Calu3 (cell line): ENCODE results near the gene NMBR. TPM values are rescaled to one million over a fixed set of nuclear protein-coding genes. Genes with fewer than 3 reads are reported as not detected.
A peak's percentile ranks its signal among the peaks of the same experiment; 100 is the strongest.

Source experiments
- BruUV-seq: library from RNA; stranded (reverse); fragments of 400-500 nt; replicated peaks from 2 replicates; lab custom pipeline; 2021; lab: Mats Ljungman, UMichigan
- CTCF ChIA-PET: fragments of 300-600 bp; sonication (Branson Sonifier 250); formaldehyde crosslinking; loops from one replicate; lab custom pipeline; 2022; ENCODE audit warnings: antibody characterized with exemption; lab: Charles Lee
- DNase-seq: peaks from one replicate; pipeline ENCODE4 v3.0.0; 2022
- H3K27ac Mint-ChIP-seq: one replicate; pipeline ENCODE4 v1.8.0; 2022; ENCODE audit warnings: mixed read lengths; ENCODE audit not compliant: unreplicated experiment
- H3K27me3 Mint-ChIP-seq: one replicate; pipeline ENCODE4 v1.8.0; 2022; ENCODE audit warnings: mixed read lengths; ENCODE audit not compliant: unreplicated experiment
- H3K36me3 Mint-ChIP-seq: one replicate; pipeline ENCODE4 v1.8.0; 2022; ENCODE audit warnings: mild to moderate bottlenecking, moderate library complexity, mixed read lengths; ENCODE audit not compliant: insufficient read depth, unreplicated experiment
- H3K4me1 Mint-ChIP-seq: one replicate; pipeline ENCODE4 v1.8.0; 2022; ENCODE audit warnings: mild to moderate bottlenecking, low read depth, mixed read lengths; ENCODE audit not compliant: unreplicated experiment
- H3K4me3 Mint-ChIP-seq: one replicate; pipeline ENCODE4 v1.8.0; 2022; ENCODE audit warnings: mild to moderate bottlenecking, low read depth, moderate library complexity, mixed read lengths; ENCODE audit not compliant: unreplicated experiment
- H3K9me3 Mint-ChIP-seq: one replicate; pipeline ENCODE4 v1.8.0; 2022; ENCODE audit warnings: low read depth, mixed read lengths; ENCODE audit not compliant: unreplicated experiment
- CTCF ChIP-seq: fragments of 200-600 bp; IDR thresholded peaks from one replicate; pipeline ENCODE4 v1.8.0; 2022; ENCODE audit warnings: antibody characterized with exemption; ENCODE audit not compliant: unreplicated experiment
- intact Hi-C: fragments of 100-400 bp; cut with micrococcal nuclease; formaldehyde crosslinking; loops from one replicate; pipeline ENCODE4 v1.10.0; 2022; ENCODE audit not compliant: unreplicated experiment
- total RNA-seq: library from RNA; stranded (reverse); gene quantifications from 2 replicates; pipeline ENCODE4 v1.2.3, GENCODE V29; 2022

The NMBR gene
- total RNA-seq, 1 experiment from 2014 or later = not detected

GRCh38 chr6:142155895-142156757 lies 9.2 kb upstream of the NMBR start:
- H3K27me3 Mint-ChIP-seq = no peaks in the 10 kb centered on the region
- CTCF ChIA-PET = interaction anchor here (1.1 to 1.4 kb wide), 3 partner anchors 60 to 318 kb away, joined by 3 to 4 read pairs (median 4); no protein-coding TSS in a partner anchor
- peak overlapping the region; percentile 24 for H3K4me3 Mint-ChIP-seq
- intact Hi-C loops = loop anchor here (2.0 to 5.0 kb wide), 2 partner anchors 41 to 233 kb away; no protein-coding TSS in a partner anchor
- no TSS peak for BruUV-seq
- DNase-seq = no peak
- no peak for TF ChIP-seq CTCF
- no peak overlapping the region for H3K27ac Mint-ChIP-seq
- no peaks in the 10 kb centered on the region for H3K36me3 Mint-ChIP-seq
- H3K9me3 Mint-ChIP-seq = no peaks in the 10 kb centered on the region
- peaks cover 9% of the 10 kb centered on the region for H3K4me1 Mint-ChIP-seq

GRCh38 chr6:142155091-142155490 lies 8.2 kb upstream of the NMBR start:
- no peak for DNase-seq
- Mint-ChIP-seq H3K4me1 (peaks cover 9% of the 10 kb centered on the region), H3K9me3 (no peaks in the 10 kb centered on the region), H3K27ac (no peak overlapping the region), H3K4me3 (no peak overlapping the region), H3K27me3 (no peaks in the 10 kb centered on the region), H3K36me3 (no peaks in the 10 kb centered on the region)
- intact Hi-C loops = loop anchor here (5.0 kb wide), 1 partner anchor 42 kb away; no protein-coding TSS in a partner anchor
- CTCF ChIA-PET = interaction anchor here (0.9 kb wide), 1 partner anchor 33 kb away, joined by 6 read pairs; no protein-coding TSS in a partner anchor
- TF ChIP-seq CTCF = no peak
- BruUV-seq = no TSS peak

- CTCF ChIA-PET = no interaction called here
- Mint-ChIP-seq H3K4me3 (no peak overlapping the region), H3K4me1 (peaks cover 9% of the 10 kb centered on the region), H3K27me3 (no peaks in the 10 kb centered on the region), H3K27ac (no peak overlapping the region), H3K9me3 (no peaks in the 10 kb centered on the region), H3K36me3 (no peaks in the 10 kb centered on the region)
- no peak for DNase-seq
- intact Hi-C loops = no loop called here
- no peak for TF ChIP-seq CTCF
- no TSS peak for BruUV-seq
These were observed 7.4 kb upstream of the NMBR start for GRCh38 chr6:142154336-142154735.

- DNase-seq = no peak
- BruUV-seq = no TSS peak
- Mint-ChIP-seq H3K4me3 (no peak overlapping the region), H3K27ac (no peak overlapping the region), H3K9me3 (no peaks in the 10 kb centered on the region), H3K4me1 (peaks cover 17% of the 10 kb centered on the region), H3K36me3 (no peaks in the 10 kb centered on the region), H3K27me3 (no peaks in the 10 kb centered on the region)
- intact Hi-C loops = no loop called here
- TF ChIP-seq CTCF = no peak
- CTCF ChIA-PET = no interaction called here
These were observed 6.3 kb upstream of the NMBR start for GRCh38 chr6:142153196-142153595.
